Measurements from ENCODE around the gene ETV6. TPM values are rescaled to one million over a fixed set of nuclear protein-coding genes. Genes with fewer than 3 reads are reported as not detected.

The ETV6 gene
- total RNA-seq, 1 experiment from 2014 or later = 19.3 TPM

DNA sequence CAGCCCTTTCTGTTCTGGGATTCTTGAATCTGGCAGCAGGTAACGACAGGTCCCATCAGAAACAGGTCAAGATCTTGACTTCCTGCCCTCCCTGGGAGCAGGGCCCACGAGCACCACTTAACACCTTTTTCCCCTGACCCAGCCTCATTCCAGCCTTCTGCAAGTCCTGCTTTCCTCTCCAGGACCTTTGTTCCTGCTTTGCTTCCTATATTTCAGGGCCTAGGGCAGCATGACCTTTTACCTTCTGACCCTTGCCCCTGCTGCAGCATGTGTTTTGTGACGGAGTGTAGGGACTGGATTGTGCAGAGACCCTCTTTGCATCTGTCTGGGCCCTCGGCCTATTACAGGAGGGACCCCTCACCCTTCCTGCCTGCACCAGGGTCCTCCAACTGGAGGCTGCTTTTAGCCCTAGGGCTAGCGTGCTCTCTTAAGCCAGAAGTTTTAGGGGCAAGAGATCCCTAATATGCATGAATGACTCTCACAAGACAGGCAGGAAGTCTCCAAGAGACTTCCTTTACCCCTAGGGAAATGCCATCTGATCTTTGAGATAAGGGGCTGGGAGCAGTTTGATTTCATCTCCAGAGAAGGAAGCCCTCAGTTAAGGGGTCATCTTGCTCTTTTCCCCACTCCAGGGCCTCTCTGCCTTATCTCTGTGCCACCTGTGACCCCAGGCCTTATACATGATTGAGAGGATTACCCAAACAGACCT is 211.8 kb downstream of the ETV6 start:
- POLR2A ChIA-PET = no interaction called here
- H3K27ac Mint-ChIP-seq (ENCODE audit: low read depth, unreplicated experiment) = no peak overlapping the region

DNA sequence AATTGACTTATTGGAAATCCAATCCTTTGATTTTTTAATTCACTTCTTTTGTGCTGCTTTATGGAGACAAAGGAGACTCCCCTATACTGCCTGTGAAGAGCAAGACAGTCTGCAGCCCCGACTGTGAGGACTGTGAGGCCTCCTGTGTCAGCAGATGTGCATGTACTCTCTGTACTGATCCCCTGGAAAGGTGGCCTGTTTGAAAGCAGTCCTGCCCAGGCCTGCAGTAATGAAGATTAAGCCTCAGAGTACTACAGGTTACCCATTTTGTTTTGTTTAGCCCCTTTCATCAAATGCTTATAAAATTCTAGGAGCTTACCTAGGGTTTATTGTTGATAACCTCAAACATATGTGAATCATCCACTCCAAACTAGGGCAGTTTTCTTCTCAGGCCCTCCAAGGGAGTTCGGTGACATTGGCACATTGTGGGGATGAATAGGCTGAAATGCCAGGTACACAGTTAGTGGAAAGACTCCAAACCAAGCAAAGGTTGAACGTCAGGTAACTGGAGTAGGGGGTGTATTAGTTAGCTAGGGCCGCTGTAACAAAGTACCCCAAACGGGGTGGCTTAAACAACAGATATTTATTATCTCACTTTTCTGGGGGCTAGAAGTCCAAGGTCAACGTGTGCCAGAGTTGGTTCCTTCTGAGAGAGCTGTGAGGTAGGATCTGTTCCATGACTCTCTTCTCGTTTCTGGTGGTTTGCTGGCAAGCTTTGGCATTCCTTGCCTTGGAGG is 212.6 kb downstream of the ETV6 start:
- TF ChIP-seq, protein P1, sequence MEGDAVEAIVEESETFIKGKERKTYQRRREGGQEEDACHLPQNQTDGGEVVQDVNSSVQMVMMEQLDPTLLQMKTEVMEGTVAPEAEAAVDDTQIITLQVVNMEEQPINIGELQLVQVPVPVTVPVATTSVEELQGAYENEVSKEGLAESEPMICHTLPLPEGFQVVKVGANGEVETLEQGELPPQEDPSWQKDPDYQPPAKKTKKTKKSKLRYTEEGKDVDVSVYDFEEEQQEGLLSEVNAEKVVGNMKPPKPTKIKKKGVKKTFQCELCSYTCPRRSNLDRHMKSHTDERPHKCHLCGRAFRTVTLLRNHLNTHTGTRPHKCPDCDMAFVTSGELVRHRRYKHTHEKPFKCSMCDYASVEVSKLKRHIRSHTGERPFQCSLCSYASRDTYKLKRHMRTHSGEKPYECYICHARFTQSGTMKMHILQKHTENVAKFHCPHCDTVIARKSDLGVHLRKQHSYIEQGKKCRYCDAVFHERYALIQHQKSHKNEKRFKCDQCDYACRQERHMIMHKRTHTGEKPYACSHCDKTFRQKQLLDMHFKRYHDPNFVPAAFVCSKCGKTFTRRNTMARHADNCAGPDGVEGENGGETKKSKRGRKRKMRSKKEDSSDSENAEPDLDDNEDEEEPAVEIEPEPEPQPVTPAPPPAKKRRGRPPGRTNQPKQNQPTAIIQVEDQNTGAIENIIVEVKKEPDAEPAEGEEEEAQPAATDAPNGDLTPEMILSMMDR (IDR thresholded peaks at IDR 0.05; ENCODE audit: unreplicated experiment) = no peak
- Mint-ChIP-seq H3K27me3 (ENCODE audit: insufficient read depth, unreplicated experiment) (no peaks in the 10 kb centered on the region), H3K4me3 (ENCODE audit: unreplicated experiment) (no peak overlapping the region), H3K4me1 (ENCODE audit: insufficient read depth, unreplicated experiment) (peaks cover 6% of the 10 kb centered on the region), H3K9me3 (ENCODE audit: unreplicated experiment) (peaks cover 10% of the 10 kb centered on the region), H3K27ac (ENCODE audit: low read depth, unreplicated experiment) (no peak overlapping the region), H3K36me3 (ENCODE audit: insufficient read depth, unreplicated experiment) (peaks cover 23% of the 10 kb centered on the region)
- no peak for DNase-seq (ENCODE audit: unreplicated experiment)
- ChIA-PET CTCF (no interaction called here), POLR2A (interaction anchor here (1.2 kb wide), 1 partner anchor 13 kb away, joined by 3 read pairs; no protein-coding TSS in a partner anchor)
- intact Hi-C loops (cut with micrococcal nuclease) = no loop called here
- no TSS peak for BruUV-seq (replicated peaks)

More for the DNA sequence above, 211.8 kb downstream of the ETV6 start:
- H3K9me3 Mint-ChIP-seq (ENCODE audit: unreplicated experiment) = peaks cover 10% of the 10 kb centered on the region
- TF ChIP-seq, protein P1 (IDR thresholded peaks at IDR 0.05; ENCODE audit: unreplicated experiment) = no peak
- no TSS peak for BruUV-seq (replicated peaks)
- H3K4me3 Mint-ChIP-seq (ENCODE audit: unreplicated experiment) = no peak overlapping the region
- no peaks in the 10 kb centered on the region for H3K27me3 Mint-ChIP-seq (ENCODE audit: insufficient read depth, unreplicated experiment)
- CTCF ChIA-PET = no interaction called here
- peaks cover 6% of the 10 kb centered on the region for H3K4me1 Mint-ChIP-seq (ENCODE audit: insufficient read depth, unreplicated experiment)
- DNase-seq (ENCODE audit: unreplicated experiment) = no peak
- H3K36me3 Mint-ChIP-seq (ENCODE audit: insufficient read depth, unreplicated experiment) = peaks cover 23% of the 10 kb centered on the region
- intact Hi-C loops (cut with micrococcal nuclease) = no loop called here

DNA sequence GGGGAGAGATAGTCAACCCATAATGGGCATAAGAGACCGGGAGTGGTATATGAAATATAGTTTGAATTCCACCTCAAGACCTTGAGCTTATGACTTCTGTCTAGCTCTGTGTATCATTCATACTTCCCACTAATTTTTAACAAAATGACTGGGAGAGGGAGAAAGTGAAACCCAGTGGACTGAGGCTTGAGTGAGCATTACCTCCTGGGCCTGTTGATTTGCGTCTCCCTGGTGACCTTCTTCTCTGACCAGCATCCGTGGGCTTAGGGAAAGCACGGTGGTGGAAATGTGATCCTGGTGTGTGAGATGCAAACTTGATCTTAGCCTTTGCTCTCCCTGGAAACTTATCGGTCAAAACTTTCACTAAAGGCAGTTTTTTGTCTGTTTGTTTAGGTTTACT is 213.3 kb downstream of the ETV6 start:
- Mint-ChIP-seq H3K9me3 (ENCODE audit: unreplicated experiment) (peaks cover 10% of the 10 kb centered on the region), H3K27me3 (ENCODE audit: insufficient read depth, unreplicated experiment) (no peaks in the 10 kb centered on the region), H3K4me1 (ENCODE audit: insufficient read depth, unreplicated experiment) (peaks cover 3% of the 10 kb centered on the region), H3K36me3 (ENCODE audit: insufficient read depth, unreplicated experiment) (peaks cover 19% of the 10 kb centered on the region), H3K27ac (ENCODE audit: low read depth, unreplicated experiment) (no peak overlapping the region), H3K4me3 (ENCODE audit: unreplicated experiment) (no peak overlapping the region)
- DNase-seq (ENCODE audit: unreplicated experiment) = no peak
- TF ChIP-seq, protein P1 (IDR thresholded peaks at IDR 0.05; ENCODE audit: unreplicated experiment) = no peak
- POLR2A ChIA-PET = interaction anchor here (1.2 kb wide), 1 partner anchor 13 kb away, joined by 3 read pairs; no protein-coding TSS in a partner anchor
- CTCF ChIA-PET = interaction anchor here (0.6 kb wide), 1 partner anchor 209 kb away, joined by 4 read pairs; no protein-coding TSS in a partner anchor
- intact Hi-C loops (cut with micrococcal nuclease) = no loop called here
- no TSS peak for BruUV-seq (replicated peaks)

DNA sequence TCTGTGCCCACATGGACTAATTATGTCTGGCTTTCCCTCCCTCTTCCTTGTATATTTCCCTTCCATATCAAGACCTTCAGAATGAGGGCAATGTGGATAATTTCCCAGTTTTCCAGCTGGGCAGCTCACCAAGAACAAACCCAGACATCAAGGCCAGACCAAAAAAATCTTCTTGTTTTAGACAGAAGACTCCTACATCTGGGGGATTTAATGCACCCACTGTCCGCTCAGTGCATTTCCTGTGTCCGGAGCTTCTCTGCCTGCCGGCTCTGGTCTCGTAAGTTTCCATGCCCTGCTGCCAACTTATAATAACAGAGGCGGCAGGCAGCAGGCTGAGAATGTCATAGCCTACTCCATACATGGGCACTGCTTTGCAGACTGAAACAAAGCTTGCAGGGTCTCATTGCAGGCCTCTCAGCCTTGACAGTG is 214.0 kb downstream of the ETV6 start:
- Mint-ChIP-seq H3K36me3 (ENCODE audit: insufficient read depth, unreplicated experiment) (peaks cover 23% of the 10 kb centered on the region), H3K4me1 (ENCODE audit: insufficient read depth, unreplicated experiment) (no peaks in the 10 kb centered on the region), H3K4me3 (ENCODE audit: unreplicated experiment) (no peak overlapping the region), H3K27ac (ENCODE audit: low read depth, unreplicated experiment) (no peak overlapping the region), H3K27me3 (ENCODE audit: insufficient read depth, unreplicated experiment) (no peaks in the 10 kb centered on the region), H3K9me3 (ENCODE audit: unreplicated experiment) (peaks cover 10% of the 10 kb centered on the region)
- intact Hi-C loops (cut with micrococcal nuclease) = no loop called here
- no TSS peak for BruUV-seq (replicated peaks)
- CTCF ChIA-PET = interaction anchor here (0.6 kb wide), 1 partner anchor 208 kb away, joined by 4 read pairs; no protein-coding TSS in a partner anchor
- TF ChIP-seq, protein P1 (IDR thresholded peaks at IDR 0.05; ENCODE audit: unreplicated experiment) = no peak
- POLR2A ChIA-PET = interaction anchor here (1.2 kb wide), 1 partner anchor 12 kb away, joined by 3 read pairs; no protein-coding TSS in a partner anchor
- DNase-seq (ENCODE audit: unreplicated experiment) = no peak

All from MCF 10A (cell line).